KOPT-K1 (cell line): ENCODE results near the gene CD300LG.

Experiments used
- H3K27ac ChIP-seq: fragments of 200-600 bp; sonication (generic); 2 replicates; pipeline ENCODE4 v1.5.1; 2016; ENCODE audit warnings: antibody characterized with exemption, mild to moderate bottlenecking, low read depth, low read length; ENCODE audit not compliant: poor library complexity, severe bottlenecking
- H3K36me3 ChIP-seq: fragments of 200-600 bp; sonication (generic); 2 replicates; pipeline ENCODE4 v1.5.1; 2017; ENCODE audit warnings: antibody characterized with exemption, mild to moderate bottlenecking, low read length, moderate library complexity; ENCODE audit not compliant: insufficient read depth
- H3K9me3 ChIP-seq: fragments of 200-600 bp; sonication (generic); 2 replicates; pipeline ENCODE4 v1.5.1; 2017; ENCODE audit warnings: antibody characterized with exemption, low read length, mild to moderate bottlenecking; ENCODE audit not compliant: insufficient read depth, poor library complexity, severe bottlenecking

Gene CD300LG

DNA sequence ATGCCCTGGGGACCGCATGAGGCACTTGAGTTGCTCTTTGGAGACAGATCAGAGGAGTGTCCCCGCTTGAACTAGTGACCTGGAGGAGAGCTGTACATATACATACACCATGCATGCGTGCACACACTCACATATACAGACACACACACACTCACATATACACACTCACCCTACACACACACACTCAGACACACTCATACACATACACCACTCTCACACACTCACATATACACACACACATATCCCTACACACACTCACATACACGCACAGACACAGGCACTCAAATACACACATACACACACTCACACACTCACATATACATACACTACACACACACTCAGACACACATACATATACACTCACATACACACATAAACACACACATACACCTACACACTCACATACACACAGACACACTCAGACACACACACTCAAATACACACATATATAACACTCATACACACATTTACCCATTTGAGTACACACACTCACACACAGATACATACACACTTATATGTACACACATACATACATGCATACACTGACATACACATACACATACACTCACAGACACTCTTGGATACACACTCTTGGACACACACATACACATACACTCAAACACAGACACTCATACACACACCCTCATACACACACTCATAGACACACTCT, 65.8 kb downstream of the CD300LG start:
- no peaks in the 10 kb centered on the region for H3K36me3 ChIP-seq

More for the DNA sequence above, 65.8 kb downstream of the CD300LG start:
- H3K9me3 ChIP-seq, result no peaks in the 10 kb centered on the region
- H3K27ac ChIP-seq, result no peak overlapping the region
